K562 (cell line): Measurements from ENCODE around the gene SESN2. TPM values are rescaled to one million over a fixed set of nuclear protein-coding genes. Genes with fewer than 3 reads are reported as not detected.

ENCODE experiments used
- CCAR2 ChIP-seq: fragments of 200-400 bp; formaldehyde crosslinking; IDR thresholded peaks from 2 replicates; pipeline ENCODE4 v1.6.1; 2017; ENCODE audit warnings: mild to moderate bottlenecking, low read depth, low read length
- EHMT2 ChIP-seq: fragments of 450-650 bp; IDR thresholded peaks from 2 replicates; pipeline ENCODE4 v1.6.1; 2018; ENCODE audit warnings: antibody characterized with exemption
- ETS2 ChIP-seq: IDR thresholded peaks from 2 replicates; pipeline ENCODE4 v1.6.1; 2016; ENCODE audit warnings: borderline replicate concordance, missing genetic modification characterization, mild to moderate bottlenecking, moderate library complexity, missing compliant biosample characterization; ENCODE audit not compliant: poor library complexity, severe bottlenecking
- FOXJ2 ChIP-seq: fragments of 200-800 bp; sonication (Bioruptor generic); IDR thresholded peaks from 2 replicates; pipeline ENCODE4 v1.6.1; 2016; ENCODE audit warnings: missing genetic modification characterization, missing compliant biosample characterization
- FOXM1 ChIP-seq, 2 experiments: fragments of 450-650 bp in 1 of 2; sonication (generic) in 1 of 2; formaldehyde crosslinking in 1 of 2; IDR thresholded peaks; 2 replicates each; pipeline versions ENCODE4 v1.6.1 to v1.9.0; 2017 to 2022; ENCODE audit warnings: low read depth in 2 of 2, mild to moderate bottlenecking in 2 of 2, missing genetic modification reagents in 1 of 2, moderate library complexity in 1 of 2
- HLTF ChIP-seq: fragments of 450-650 bp; IDR thresholded peaks from 2 replicates; pipeline ENCODE4 v1.6.1; 2016
- HNRNPUL1 ChIP-seq: fragments of 200-400 bp; formaldehyde crosslinking; IDR thresholded peaks from 2 replicates; pipeline ENCODE4 v1.6.1; 2017; ENCODE audit warnings: low read length
- HOXB6 ChIP-seq: fragments of 250-450 bp; sonication (Bioruptor Pico); IDR thresholded peaks from 2 replicates; pipeline ENCODE4 v1.5.1; 2022; ENCODE audit warnings: mild to moderate bottlenecking, borderline replicate concordance
- MCM2 ChIP-seq: fragments of 450-650 bp; IDR thresholded peaks from 2 replicates; pipeline ENCODE4 v1.6.1; 2017; ENCODE audit warnings: low read depth, mild to moderate bottlenecking
- MEIS2 ChIP-seq: fragments of 450-650 bp; IDR thresholded peaks from 2 replicates; pipeline ENCODE4 v1.6.1; 2014; ENCODE audit warnings: mild to moderate bottlenecking; ENCODE audit not compliant: partially characterized antibody
- NR2F6 ChIP-seq: fragments of 450-650 bp; formaldehyde crosslinking; IDR thresholded peaks from 2 replicates; pipeline ENCODE4 v1.4.0; 2020; ENCODE audit warnings: mild to moderate bottlenecking
- POLR3G ChIP-seq: IDR thresholded peaks from 2 replicates; pipeline ENCODE4 v1.6.1; 2011; ENCODE audit not compliant: insufficient read length, insufficient replicate concordance; ENCODE audit errors: extremely low read depth
- RCOR1 ChIP-seq, 2 experiments: IDR thresholded peaks; 2 replicates each; pipeline ENCODE4 v1.6.1; 2012; ENCODE audit warnings: low read depth in 2 of 2, low read length in 2 of 2, borderline replicate concordance in 1 of 2, improper control_type of control experiment in 1 of 2
- TRIM25 ChIP-seq: fragments of 450-650 bp; IDR thresholded peaks from 2 replicates; pipeline ENCODE4 v1.7.0; 2016; ENCODE audit warnings: borderline replicate concordance
- ZBED1 ChIP-seq: IDR thresholded peaks from 2 replicates; pipeline ENCODE4 v1.6.1; 2014
- ZNF77 ChIP-seq: fragments of 250-450 bp; sonication (Bioruptor Pico); IDR thresholded peaks from 2 replicates; pipeline ENCODE4 v1.5.0; 2020
- ZSCAN32 ChIP-seq: fragments of 450-650 bp; formaldehyde crosslinking; IDR thresholded peaks from 2 replicates; pipeline ENCODE4 v1.4.0; 2020; ENCODE audit warnings: mild to moderate bottlenecking, moderate library complexity
- polyA plus RNA-seq, 8 experiments: library from polyadenylated mRNA; depleted of rRNA in 4 of 8; stranded (reverse) in 5 of 8; unstranded in 3 of 8; fragments of >200 nt; fragmentation: Nextera tagmentation in 2 of 8; fragmentation: Illumina TruSeq in 1 of 8; extraction: Ambion mirVana in 2 of 8; extraction: Trizol in 1 of 8; gene quantifications; 2 replicates each; pipeline versions ENCODE4 v1.2.1 to v1.2.3, GENCODE V29; 2011 to 2014; ENCODE audit warnings: inconsistent platforms in 1 of 8, missing spikeins in 1 of 8
- total RNA-seq, 7 experiments: library from RNA; depleted of rRNA in 6 of 7; stranded (reverse); fragments of >200 nt in 6 of 7; fragmentation: Illumina TruSeq in 2 of 7; extraction: Trizol in 2 of 7; gene quantifications; 2 replicates each; pipeline versions ENCODE4 v1.2.1 to v1.2.3, GENCODE V29; 2011 to 2021; ENCODE audit warnings: low replicate concordance in 1 of 7
- TF ChIP-seq, protein P1 (sequence below): fragments of 450-650 bp; IDR thresholded peaks from 2 replicates; pipeline ENCODE4 v1.6.1; 2016; ENCODE audit warnings: low read depth
- TF ChIP-seq, protein P2 (sequence below): fragments of 250-450 bp; sonication (Bioruptor Pico); IDR thresholded peaks from 2 replicates; pipeline ENCODE4 v1.8.0; 2021; ENCODE audit warnings: borderline replicate concordance, mild to moderate bottlenecking, moderate library complexity; ENCODE audit not compliant: poor library complexity, severe bottlenecking

Gene SESN2
- total and polyA plus RNA-seq, 9 of the 15 experiments (the other 6 are each of a cell fraction or from before 2014, with no cell fraction given) = 3.7 to 71.3 (median 16.8) TPM

- TF ChIP-seq RCOR1 (IDR thresholded peaks at IDR 0.05; ENCODE audit: borderline replicate concordance in 1 of 2, low read depth in 2 of 2, low read length in 2 of 2) (peak in 1 of 2 experiments; percentile 35; a peak in 1 of 4 replicates), MCM2 (no peak), ZBED1 (0 out of 2 replicates have a peak, but pooled peaks have one; percentile 66), HLTF (no peak; the same call in 1 of the 2 replicates), CCAR2 (no peak), ZNF77 (CRISPR knock-in tag) (no peak), EHMT2 (no peak), ETS2 (no peak), MEIS2 (peak; percentile 93), HNRNPUL1 (no peak), HOXB6 (CRISPR knock-in tag) (no peak), FOXM1 (IDR thresholded peaks at IDR 0.05; ENCODE audit: low read depth) (no peak; the same call in 1 of the 2 replicates), FOXM1 (CRISPR knock-in tag; IDR thresholded peaks at IDR 0.05; ENCODE audit: low read depth) (no peak), TRIM25 (no peak), ZSCAN32 (CRISPR knock-in tag) (peak; percentile 97), POLR3G (no peak), NR2F6 (CRISPR knock-in tag) (no peak), FOXJ2 (peak; percentile 62; the same call in 1 of the 2 replicates)
- TF ChIP-seq, protein P1, sequence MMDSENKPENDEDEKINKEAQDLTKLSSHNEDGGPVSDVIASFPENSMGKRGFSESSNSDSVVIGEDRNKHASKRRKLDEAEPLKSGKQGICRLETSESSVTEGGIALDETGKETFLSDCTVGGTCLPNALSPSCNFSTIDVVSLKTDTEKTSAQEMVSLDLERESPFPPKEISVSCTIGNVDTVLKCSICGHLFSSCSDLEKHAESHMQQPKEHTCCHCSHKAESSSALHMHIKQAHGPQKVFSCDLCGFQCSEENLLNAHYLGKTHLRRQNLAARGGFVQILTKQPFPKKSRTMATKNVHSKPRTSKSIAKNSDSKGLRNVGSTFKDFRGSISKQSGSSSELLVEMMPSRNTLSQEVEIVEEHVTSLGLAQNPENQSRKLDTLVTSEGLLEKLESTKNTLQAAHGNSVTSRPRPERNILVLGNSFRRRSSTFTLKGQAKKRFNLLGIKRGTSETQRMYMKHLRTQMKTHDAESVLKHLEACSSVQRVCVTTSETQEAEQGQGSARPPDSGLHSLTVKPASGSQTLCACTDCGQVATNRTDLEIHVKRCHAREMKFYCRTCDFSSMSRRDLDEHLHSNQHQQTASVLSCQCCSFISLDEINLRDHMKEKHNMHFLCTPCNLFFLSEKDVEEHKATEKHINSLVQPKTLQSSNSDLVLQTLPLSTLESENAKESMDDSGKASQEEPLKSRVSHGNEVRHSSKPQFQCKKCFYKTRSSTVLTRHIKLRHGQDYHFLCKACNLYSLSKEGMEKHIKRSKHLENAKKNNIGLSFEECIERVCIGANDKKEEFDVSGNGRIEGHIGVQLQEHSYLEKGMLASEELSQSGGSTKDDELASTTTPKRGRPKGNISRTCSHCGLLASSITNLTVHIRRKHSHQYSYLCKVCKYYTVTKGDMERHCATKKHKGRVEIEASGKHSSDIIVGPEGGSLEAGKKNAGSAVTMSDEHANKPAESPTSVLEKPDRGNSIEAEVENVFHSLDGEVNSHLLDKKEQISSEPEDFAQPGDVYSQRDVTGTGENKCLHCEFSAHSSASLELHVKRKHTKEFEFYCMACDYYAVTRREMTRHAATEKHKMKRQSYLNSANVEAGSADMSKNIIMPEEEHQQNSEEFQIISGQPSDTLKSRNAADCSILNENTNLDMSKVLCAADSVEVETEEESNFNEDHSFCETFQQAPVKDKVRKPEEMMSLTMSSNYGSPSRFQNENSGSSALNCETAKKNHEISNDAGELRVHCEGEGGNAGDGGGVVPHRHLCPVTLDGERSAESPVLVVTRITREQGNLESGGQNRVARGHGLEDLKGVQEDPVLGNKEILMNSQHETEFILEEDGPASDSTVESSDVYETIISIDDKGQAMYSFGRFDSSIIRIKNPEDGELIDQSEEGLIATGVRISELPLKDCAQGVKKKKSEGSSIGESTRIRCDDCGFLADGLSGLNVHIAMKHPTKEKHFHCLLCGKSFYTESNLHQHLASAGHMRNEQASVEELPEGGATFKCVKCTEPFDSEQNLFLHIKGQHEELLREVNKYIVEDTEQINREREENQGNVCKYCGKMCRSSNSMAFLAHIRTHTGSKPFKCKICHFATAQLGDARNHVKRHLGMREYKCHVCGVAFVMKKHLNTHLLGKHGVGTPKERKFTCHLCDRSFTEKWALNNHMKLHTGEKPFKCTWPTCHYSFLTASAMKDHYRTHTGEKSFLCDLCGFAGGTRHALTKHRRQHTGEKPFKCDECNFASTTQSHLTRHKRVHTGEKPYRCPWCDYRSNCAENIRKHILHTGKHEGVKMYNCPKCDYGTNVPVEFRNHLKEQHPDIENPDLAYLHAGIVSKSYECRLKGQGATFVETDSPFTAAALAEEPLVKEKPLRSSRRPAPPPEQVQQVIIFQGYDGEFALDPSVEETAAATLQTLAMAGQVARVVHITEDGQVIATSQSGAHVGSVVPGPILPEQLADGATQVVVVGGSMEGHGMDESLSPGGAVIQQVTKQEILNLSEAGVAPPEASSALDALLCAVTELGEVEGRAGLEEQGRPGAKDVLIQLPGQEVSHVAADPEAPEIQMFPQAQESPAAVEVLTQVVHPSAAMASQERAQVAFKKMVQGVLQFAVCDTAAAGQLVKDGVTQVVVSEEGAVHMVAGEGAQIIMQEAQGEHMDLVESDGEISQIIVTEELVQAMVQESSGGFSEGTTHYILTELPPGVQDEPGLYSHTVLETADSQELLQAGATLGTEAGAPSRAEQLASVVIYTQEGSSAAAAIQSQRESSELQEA = no peak
- TF ChIP-seq, protein P2, sequence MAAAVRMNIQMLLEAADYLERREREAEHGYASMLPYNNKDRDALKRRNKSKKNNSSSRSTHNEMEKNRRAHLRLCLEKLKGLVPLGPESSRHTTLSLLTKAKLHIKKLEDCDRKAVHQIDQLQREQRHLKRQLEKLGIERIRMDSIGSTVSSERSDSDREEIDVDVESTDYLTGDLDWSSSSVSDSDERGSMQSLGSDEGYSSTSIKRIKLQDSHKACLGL (CRISPR knock-in tag) = no peak
These were observed at the start of gene SESN2 (continued) for GRCh38 chr1:28259252-28259933.
